Activated T-cell treated with anti-CD3 and anti-CD28 coated beads, Interleukin-2, amount 50 U/mL, for 4 hours (primary cell): ENCODE data around the gene CD96. TPM values are rescaled to one million over a fixed set of nuclear protein-coding genes. Genes with fewer than 3 reads are reported as not detected.
"Not testable (repeated sequence)": the region's sequence is repeated elsewhere in the genome, so short reads cannot be mapped to it uniquely, and the experiment has no call there.

ENCODE experiments used
- ATAC-seq, 2 donors: fragments of 200-7000 bp; cut with Tn5 transposase; one replicate each; pipeline ENCODE4 v1.10.0; 2021
- DNase-seq: peaks from one replicate; pipeline ENCODE4 v3.0.0-alpha.2; 2020
- H3K27me3 Mint-ChIP-seq: one replicate; pipeline ENCODE4 v1.8.0; 2021; ENCODE audit warnings: low read depth, mixed read lengths
- H3K36me3 Mint-ChIP-seq: one replicate; pipeline ENCODE4 v1.8.0; 2022; ENCODE audit warnings: mixed read lengths; ENCODE audit not compliant: insufficient read depth
- H3K4me1 Mint-ChIP-seq: one replicate; pipeline ENCODE4 v1.8.0; 2021; ENCODE audit warnings: low read depth, mixed read lengths
- H3K4me3 Mint-ChIP-seq: one replicate; pipeline ENCODE4 v1.8.0; 2021; ENCODE audit warnings: mild to moderate bottlenecking, moderate library complexity, mixed read lengths
- H3K9me3 Mint-ChIP-seq: one replicate; pipeline ENCODE4 v1.8.0; 2021; ENCODE audit warnings: mixed read lengths
- total RNA-seq, 3 donors: library from RNA; stranded (reverse); gene quantifications; one replicate each; pipeline ENCODE4 v1.2.1, GENCODE V29; 2021

The CD96 gene
- total RNA-seq, 3 donors from 2014 or later, result 21.4 to 28.3 (median 25.2) TPM

DNA sequence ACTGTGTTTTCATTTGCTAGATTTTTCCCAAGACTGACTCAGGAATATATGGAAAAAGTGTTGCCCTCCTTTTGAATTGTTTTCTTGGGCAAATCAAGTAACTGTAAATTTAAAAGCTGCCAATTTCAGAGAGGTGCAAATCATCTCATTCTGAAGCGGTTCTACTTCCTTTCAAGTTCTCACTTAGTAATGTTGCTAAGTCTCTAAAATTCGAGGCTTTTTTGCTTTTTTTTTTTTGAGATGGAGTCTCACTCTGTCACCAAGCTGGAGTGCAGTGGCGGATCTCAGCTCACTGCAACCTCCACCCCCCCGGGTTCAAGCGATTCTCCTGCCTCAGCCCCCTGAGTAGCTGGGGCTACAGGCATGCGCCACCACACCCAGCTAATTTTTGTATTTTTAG is 130.5 kb downstream of the CD96 start:
- not testable (repeated sequence) for H3K27me3 Mint-ChIP-seq, ATAC-seq, H3K36me3 Mint-ChIP-seq, H3K9me3 Mint-ChIP-seq, DNase-seq
- H3K4me3 Mint-ChIP-seq, result peak overlapping the region; percentile 17
- peaks cover 79% of the 10 kb centered on the region for H3K4me1 Mint-ChIP-seq

DNA sequence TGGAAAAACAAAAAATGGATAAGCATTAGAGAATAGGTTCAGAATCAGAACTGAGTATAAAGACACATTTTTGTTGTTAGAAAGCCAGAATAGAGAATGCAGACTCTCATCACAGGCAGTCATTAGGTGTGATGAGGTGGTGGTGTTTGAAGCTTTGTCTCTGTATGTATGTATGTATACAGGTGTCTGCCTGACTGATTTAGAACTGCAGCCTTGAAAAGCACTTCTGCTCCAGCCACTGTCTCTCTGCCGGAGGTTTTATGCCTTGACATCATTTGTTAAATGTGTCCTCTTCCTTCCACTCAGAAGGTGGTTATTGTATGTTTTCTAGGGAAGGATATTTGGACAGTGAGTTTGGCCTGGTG is 133.8 kb downstream of the CD96 start:
- Mint-ChIP-seq H3K36me3 (peaks cover 5% of the 10 kb centered on the region), H3K27me3 (no peaks in the 10 kb centered on the region), H3K9me3 (no peaks in the 10 kb centered on the region), H3K4me1 (peaks cover 78% of the 10 kb centered on the region), H3K4me3 (peak overlapping the region; percentile 96)
- no peak for DNase-seq
- no peak for ATAC-seq

DNA sequence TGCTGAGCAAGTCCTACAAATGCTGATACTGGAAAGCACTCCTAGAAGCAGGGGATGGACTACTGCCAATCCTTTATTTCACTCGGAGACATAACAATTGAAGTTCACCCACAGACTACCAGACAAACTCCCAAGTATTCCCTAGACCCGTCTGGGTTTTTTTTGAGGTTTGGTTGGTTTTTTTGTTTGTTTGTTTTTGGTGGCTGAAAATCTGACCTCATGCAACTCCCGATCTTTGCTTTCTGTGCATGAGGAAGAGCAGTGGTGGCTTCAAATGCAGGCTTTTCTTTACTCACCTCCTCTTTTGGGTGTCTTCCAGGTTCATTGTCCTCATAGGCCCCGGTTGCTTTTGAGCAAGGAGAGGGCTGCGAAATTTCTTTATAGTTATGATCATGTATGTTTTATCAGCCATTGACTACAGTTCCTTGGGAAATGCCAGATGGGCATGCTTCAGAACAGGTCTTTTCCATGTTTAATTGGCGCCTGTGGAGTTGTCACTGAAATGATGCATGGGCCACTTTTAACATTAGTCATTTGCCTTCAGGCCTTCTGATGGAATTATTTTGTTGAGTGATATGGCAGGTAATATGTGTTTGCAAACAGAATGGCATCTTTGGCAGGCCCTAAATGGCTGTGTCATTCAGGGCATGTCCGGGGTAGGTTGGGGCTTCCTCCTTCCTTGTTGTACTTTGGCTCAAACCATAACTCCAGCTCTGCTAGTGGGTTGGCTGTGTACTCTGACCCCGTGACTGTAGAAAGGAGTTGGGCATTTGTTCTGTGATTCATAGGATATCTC is 134.4 kb downstream of the CD96 start:
- ATAC-seq (no peak), DNase-seq (no peak)
- Mint-ChIP-seq H3K9me3 (no peaks in the 10 kb centered on the region), H3K36me3 (peaks cover 5% of the 10 kb centered on the region), H3K4me1 (peaks cover 75% of the 10 kb centered on the region), H3K4me3 (peak overlapping the region; percentile 96), H3K27me3 (no peaks in the 10 kb centered on the region)

DNA sequence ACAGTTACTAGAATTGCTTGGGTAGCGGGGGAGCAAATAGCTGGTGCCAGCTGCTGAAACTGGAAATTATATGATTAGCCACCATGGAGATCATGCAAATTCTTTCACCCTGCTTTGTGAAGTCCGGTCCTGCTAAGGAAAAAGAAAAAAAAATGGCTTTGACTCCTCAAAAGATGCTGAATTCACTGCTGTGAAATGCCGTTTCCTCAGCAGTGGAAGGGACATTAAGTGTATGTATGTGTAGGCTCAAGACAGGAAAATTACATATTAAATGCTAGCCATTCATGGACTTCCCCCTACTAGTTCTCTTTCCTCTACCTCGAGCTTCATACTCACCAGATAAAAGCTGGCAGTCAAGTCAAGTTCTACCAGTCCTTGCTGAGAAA is 135.0 kb downstream of the CD96 start:
- H3K4me1 Mint-ChIP-seq, result peaks cover 76% of the 10 kb centered on the region
- H3K36me3 Mint-ChIP-seq, result peaks cover 5% of the 10 kb centered on the region
- peak overlapping the region; percentile 96 for H3K4me3 Mint-ChIP-seq
- no peaks in the 10 kb centered on the region for H3K27me3 Mint-ChIP-seq
- no peak for DNase-seq
- H3K9me3 Mint-ChIP-seq, result no peaks in the 10 kb centered on the region
- no peak for ATAC-seq

DNA sequence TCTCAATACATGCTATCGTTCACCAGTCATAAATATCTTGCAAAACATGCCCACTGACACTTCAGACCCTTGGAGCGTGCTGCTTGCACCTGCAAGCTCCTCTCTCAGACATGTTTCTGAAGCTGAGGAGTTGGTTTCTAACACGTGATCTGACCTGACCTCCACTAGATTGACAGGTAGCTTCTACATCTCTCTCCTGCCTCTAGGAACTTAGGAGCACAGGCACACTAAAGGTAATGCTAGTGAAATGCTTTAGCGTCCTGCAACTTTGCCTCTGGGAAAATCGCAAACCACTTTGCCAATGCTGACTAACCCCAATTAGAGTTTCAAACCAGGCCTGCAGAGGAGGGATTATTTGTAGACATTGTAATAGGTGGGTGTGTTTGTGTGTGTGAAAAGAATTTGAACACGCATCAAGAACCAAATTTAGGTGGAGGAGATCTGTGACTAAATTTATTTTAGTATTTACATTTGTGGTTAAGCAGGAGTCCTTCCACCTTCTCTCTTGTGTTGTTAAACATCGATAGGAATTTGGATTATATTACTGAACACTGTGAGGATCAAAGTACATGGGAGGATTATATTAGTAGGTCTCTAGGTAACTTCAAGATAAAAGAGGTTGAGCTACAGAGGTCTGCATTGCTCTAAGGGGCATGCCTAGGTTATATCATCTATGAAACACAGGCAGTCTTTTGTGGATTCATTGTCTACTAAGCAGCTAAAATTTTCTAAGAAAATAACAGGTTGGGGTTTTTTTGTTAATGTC is 139.8 kb downstream of the CD96 start:
- Mint-ChIP-seq H3K27me3 (no peaks in the 10 kb centered on the region), H3K9me3 (no peaks in the 10 kb centered on the region), H3K4me3 (no peak overlapping the region), H3K4me1 (peaks cover 58% of the 10 kb centered on the region), H3K36me3 (peaks cover 12% of the 10 kb centered on the region)
- ATAC-seq (no peak), DNase-seq (no peak)

DNA sequence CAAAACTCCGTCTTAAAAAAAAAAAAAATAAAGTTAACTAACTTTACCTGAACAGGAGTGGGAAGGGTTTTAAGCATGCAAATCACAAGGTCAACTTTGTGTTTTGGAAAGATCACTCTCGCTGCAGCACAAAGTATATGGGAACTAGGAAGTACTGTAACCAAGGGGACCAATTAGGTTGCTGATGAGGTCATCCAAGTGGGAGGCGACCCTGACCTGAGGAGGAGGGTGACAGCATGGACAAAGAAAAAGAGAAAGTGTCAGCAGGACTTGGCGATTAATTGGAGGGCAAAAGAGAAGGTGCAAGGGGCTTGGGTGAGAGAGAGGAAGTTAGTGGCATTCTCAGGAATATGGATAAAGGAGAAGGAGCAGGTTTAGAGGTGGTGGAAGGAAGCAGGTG is 142.6 kb downstream of the CD96 start:
- H3K4me3 Mint-ChIP-seq, result no peak overlapping the region
- DNase-seq (no peak), ATAC-seq (no peak)
- no peaks in the 10 kb centered on the region for H3K9me3 Mint-ChIP-seq
- no peaks in the 10 kb centered on the region for H3K27me3 Mint-ChIP-seq
- peaks cover 54% of the 10 kb centered on the region for H3K4me1 Mint-ChIP-seq
- H3K36me3 Mint-ChIP-seq, result peaks cover 12% of the 10 kb centered on the region

DNA sequence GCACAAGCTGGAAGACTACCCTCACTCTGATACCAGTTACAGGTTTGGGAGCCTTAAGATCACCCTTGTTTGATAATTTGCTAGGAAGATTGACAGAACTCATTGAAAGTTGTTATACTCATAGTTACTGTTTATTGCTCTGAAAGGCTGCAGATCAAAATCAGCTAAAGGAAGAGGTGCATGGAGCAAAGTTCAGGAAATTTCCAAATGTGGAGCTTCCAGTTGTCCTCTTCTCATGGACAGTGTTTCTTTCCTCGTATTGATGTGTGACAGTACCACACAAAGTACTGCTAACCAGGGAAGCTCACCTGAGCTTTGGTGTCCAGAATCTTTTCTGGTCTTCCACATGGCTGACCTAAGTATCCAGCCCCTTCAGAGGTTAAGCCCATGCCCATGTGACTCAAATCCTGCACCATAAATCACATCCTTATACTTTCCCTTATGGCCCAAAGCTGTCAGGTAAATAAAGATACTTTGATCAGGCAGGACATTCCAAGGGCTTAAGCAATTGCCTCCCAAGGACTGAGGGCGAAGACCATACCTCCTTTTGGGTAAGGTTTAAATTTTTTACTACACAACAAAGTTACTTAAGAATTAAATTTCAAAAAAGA is 146.3 kb downstream of the CD96 start:
- Mint-ChIP-seq H3K9me3 (no peaks in the 10 kb centered on the region), H3K4me3 (no peak overlapping the region), H3K4me1 (peaks cover 48% of the 10 kb centered on the region), H3K27me3 (no peaks in the 10 kb centered on the region), H3K36me3 (peaks cover 7% of the 10 kb centered on the region)
- no peak for DNase-seq
- no peak for ATAC-seq

DNA sequence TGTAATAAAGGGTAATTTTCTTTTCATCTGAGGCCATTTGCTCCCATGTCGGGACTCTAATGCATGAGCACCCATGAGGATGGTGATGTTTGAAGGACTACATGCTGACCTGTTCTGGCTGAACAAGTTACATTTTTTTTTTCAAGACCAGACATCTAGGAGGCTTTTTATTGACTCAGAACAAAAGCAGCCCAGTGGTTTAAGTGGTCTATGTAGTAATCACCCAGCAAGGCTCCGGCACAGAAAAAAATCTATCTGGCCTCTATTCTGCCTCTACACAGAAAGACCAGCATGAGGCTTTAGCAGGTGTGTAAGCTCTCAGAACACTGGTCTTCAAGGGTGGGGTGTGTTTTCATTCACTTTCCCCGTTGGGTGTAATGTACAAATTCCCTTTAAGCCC is 148.2 kb downstream of the CD96 start:
- peaks cover 53% of the 10 kb centered on the region for H3K4me1 Mint-ChIP-seq
- no peak overlapping the region for H3K4me3 Mint-ChIP-seq
- no peaks in the 10 kb centered on the region for H3K27me3 Mint-ChIP-seq
- peak; percentile 37 to 89 for ATAC-seq
- no peak for DNase-seq
- H3K36me3 Mint-ChIP-seq, result peaks cover 5% of the 10 kb centered on the region
- H3K9me3 Mint-ChIP-seq, result no peaks in the 10 kb centered on the region

DNA sequence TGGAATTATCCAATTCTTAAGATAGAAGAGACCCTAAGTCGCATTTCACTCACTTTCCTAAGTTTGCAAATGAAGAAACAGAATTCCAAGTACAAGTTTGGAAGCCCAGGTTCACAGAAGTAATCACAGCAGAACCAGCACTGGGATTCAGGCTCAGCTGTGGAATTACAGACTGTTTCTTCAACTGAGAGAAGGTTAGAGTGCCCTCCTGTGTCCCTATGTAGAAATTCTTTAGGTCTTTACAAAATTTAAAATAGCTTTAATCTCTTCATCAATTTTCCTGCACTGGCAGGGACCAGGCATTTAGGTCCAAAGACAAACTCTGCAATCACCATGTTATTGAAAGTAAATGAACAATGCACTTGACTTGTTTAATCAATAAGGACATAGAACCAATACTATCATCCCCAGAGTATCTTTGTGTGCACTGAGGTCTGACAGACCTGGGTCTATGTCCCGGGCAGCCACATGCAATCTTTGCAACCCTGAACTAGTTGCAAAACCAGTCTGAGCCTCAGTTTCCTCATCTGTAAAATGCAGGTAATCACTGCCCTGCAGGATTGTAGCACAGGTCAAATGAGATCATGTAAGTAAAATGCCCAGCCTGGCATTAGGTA is 149.4 kb downstream of the CD96 start:
- DNase-seq (no peak), ATAC-seq (no peak)
- no peak overlapping the region for H3K4me3 Mint-ChIP-seq
- H3K27me3 Mint-ChIP-seq, result no peaks in the 10 kb centered on the region
- peaks cover 54% of the 10 kb centered on the region for H3K4me1 Mint-ChIP-seq
- H3K36me3 Mint-ChIP-seq, result peaks cover 3% of the 10 kb centered on the region
- H3K9me3 Mint-ChIP-seq, result no peaks in the 10 kb centered on the region

DNA sequence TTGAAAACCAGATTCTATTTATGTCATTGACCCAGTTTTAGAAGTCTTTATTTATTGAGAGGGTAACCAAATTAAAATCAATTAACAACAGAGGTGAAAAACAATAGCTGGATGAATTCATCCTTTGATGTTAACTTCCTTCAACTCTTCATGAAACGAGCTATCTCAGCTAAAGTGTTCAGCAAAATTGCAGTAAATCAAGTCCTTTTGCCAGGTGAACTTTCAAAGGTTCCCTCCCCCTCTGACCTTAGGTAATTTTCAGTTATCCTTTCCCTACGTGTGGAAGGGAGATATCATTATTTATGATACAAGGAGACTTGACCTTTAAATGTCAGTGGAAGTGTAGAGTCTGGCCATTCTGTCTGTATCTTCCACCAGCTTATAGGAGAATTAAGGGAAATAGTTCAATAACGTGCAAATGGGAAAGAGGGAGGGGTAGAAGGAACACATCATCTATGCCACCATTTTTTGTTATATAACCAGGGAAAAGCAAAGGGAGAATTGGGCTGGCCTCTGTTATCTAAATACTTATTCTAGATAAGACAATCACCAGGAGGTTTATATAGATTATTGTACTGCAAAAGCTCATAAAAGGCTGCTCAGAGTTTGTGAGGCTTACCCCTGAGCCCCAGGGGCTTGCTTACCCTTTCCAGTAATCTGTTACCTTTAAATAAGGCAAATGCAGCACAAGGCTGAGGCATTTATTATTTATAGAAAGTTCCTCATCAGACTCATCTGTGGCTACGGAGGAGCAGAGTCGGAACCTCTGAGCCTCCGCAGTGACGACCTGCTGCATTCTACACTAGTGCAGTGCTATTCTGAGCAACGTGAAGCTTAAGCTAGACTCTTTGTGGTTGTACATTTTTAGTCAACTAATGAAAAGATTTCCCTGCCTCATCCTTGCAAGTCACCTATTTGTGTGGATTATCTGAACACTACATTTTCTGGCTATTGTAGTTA is 150.9 kb downstream of the CD96 start:
- peaks cover 49% of the 10 kb centered on the region for H3K4me1 Mint-ChIP-seq
- H3K4me3 Mint-ChIP-seq, result no peak overlapping the region
- no peak for DNase-seq
- no peaks in the 10 kb centered on the region for H3K27me3 Mint-ChIP-seq
- no peak for ATAC-seq
- no peaks in the 10 kb centered on the region for H3K9me3 Mint-ChIP-seq
- H3K36me3 Mint-ChIP-seq, result peaks cover 2% of the 10 kb centered on the region

DNA sequence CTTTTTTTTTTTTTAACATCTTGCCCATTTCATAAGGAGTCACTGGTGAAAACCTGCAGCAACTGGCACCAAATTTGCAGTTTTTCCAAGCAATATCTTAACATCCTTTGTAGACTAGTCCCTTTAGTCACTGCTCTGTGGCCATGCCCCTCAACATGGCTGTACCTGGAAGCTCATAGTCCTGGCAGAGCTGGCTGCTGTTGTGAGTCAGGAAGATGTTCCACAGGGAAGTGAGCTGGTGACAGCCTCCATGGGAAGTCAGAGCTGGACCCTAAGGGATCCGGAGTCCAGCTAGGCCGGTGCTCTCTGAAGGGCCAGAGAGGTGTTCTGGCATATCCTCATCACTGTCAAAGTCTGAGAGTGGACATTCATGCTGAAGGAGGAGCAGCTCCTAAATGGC is 152.5 kb downstream of the CD96 start:
- Mint-ChIP-seq H3K36me3 (peaks cover 2% of the 10 kb centered on the region), H3K27me3 (no peaks in the 10 kb centered on the region), H3K9me3 (no peaks in the 10 kb centered on the region), H3K4me3 (no peak overlapping the region), H3K4me1 (peaks cover 45% of the 10 kb centered on the region)
- ATAC-seq (no peak), DNase-seq (no peak)

DNA sequence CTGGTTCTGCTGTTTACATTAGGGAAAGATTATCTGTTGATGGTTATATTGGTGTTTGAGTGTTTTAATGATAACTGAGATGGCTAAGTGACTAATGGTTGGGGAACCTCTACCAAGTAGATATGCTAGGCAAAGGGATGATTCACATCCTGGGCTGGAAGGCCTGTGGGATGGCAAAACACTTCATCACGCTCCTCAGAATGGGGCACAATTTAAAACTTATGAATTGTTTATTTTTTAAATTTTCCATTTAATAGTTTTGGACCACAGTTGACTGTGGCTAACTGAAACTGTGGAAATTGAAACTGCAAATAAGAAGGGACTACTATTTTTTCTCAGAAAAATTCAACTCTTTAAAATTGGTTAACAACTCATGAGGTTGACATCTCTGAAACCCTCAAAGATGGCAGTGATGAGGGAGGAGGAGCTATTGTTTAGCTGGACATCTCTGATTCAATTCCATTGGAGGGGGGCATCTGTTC is 153.7 kb downstream of the CD96 start:
- ATAC-seq, result peak; percentile 85 to 86
- Mint-ChIP-seq H3K4me3 (no peak overlapping the region), H3K9me3 (no peaks in the 10 kb centered on the region), H3K36me3 (peaks cover 5% of the 10 kb centered on the region), H3K4me1 (peaks cover 36% of the 10 kb centered on the region), H3K27me3 (no peaks in the 10 kb centered on the region)
- DNase-seq, result no peak

DNA sequence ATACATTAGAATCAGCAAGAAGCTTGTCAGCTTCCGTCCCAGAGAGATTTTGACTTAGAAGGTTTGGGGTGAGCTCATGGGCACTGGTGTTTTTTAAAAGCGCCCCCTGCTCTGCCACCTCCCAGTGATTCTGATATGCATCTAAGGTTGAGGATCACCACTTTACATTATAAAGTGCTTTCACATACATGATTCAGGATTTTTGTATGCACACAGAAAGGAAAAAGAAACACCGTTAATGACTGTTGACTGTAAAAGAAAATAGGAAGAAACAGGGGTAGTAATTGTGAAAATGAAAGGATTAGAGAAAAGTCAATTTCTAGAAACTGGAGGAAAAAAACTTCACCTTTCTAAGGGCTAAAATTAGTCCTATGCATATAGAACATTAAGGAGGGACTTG is 158.1 kb downstream of the CD96 start:
- Mint-ChIP-seq H3K27me3 (no peaks in the 10 kb centered on the region), H3K4me3 (peak overlapping the region; percentile 19), H3K36me3 (peaks cover 4% of the 10 kb centered on the region), H3K4me1 (peaks cover 23% of the 10 kb centered on the region), H3K9me3 (no peaks in the 10 kb centered on the region)
- DNase-seq (no peak), ATAC-seq (peak; percentile 44 to 58)
